Central memory CD8-positive, alpha-beta T cell (primary cell): ENCODE data around the gene NUSAP1.

ENCODE experiments used
- ATAC-seq: fragments of 150-1000 bp; cut with Tn5 transposase; replicated peaks from 2 replicates; pipeline ENCODE4 v1.10.0; 2022; ENCODE audit warnings: mild to moderate bottlenecking, moderate FRiP score, moderate number of reproducible peaks; ENCODE audit not compliant: poor library complexity, severe bottlenecking; ENCODE audit errors: extremely low read depth
- DNase-seq, 2 donors: peaks; one replicate each; pipeline ENCODE4 v3.0.0; 2021; ENCODE audit warnings: low spot score in 2 of 2
- H3K27ac Mint-ChIP-seq: one replicate; pipeline ENCODE4 v1.8.0; 2022; ENCODE audit warnings: low read depth, mild to moderate bottlenecking, moderate library complexity, mixed read lengths
- H3K27me3 Mint-ChIP-seq: one replicate; pipeline ENCODE4 v1.8.0; 2022; ENCODE audit warnings: mixed read lengths
- H3K36me3 Mint-ChIP-seq: one replicate; pipeline ENCODE4 v1.8.0; 2022; ENCODE audit warnings: mild to moderate bottlenecking, moderate library complexity, mixed read lengths; ENCODE audit not compliant: insufficient read depth
- H3K4me1 Mint-ChIP-seq: one replicate; pipeline ENCODE4 v1.8.0; 2022; ENCODE audit warnings: mixed read lengths
- H3K4me3 Mint-ChIP-seq: one replicate; pipeline ENCODE4 v1.8.0; 2022; ENCODE audit warnings: mild to moderate bottlenecking, moderate library complexity, mixed read lengths
- H3K9me3 Mint-ChIP-seq: one replicate; pipeline ENCODE4 v1.8.0; 2022; ENCODE audit warnings: mixed read lengths

NUSAP1 gene

DNA sequence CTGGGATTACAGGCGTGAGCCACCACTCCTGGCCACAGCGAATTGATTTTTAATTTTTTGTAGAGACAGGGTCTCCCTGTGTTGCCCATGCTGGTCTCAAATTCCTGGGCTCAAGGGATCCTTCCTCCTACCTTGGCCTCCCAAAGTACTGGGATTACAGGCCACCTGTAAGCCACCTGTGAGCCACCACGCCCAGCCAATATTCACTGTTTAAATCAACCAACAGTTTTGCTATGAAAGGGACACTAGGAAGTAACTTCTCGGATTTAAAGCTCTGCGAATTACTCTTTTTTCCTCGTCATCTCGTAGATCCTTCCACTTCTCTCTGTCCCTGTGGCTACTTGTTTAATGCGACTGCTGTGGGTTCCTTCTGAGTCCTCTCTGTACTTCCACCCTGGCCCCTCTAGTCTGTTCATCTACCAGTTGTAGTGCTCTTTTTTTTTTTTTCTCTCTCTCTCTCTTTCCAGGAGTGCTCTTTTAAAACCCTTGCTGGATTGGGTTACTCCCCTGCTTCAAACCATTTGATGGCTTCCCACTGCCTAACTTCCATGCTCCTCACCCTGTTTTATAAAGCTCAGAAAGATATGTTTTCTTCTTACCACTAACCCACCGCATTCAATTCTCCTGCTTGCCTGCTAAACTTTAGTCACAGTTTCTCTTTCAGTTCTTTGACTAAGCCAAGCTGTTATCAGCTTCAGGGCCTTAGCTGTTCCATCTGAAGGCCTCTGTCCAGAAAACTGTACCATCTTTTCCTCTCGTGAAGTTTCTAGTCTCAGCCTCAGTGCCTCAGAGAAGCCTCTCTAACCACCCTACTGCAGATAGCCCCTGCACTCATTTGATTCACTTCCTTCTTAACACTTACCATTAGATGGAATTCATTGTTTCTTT lies 96.6 kb downstream of the NUSAP1 start:
- peaks cover 7% of the 10 kb centered on the region for H3K36me3 Mint-ChIP-seq
- peak overlapping the region; percentile 32 for H3K4me3 Mint-ChIP-seq
- peak overlapping the region; percentile 39 for H3K27ac Mint-ChIP-seq
- peak; percentile 46 for ATAC-seq
- no peaks in the 10 kb centered on the region for H3K9me3 Mint-ChIP-seq
- DNase-seq: no peak
- no peaks in the 10 kb centered on the region for H3K27me3 Mint-ChIP-seq
- peaks cover 24% of the 10 kb centered on the region for H3K4me1 Mint-ChIP-seq
